ENCODE data around the gene TRO.

DNA sequence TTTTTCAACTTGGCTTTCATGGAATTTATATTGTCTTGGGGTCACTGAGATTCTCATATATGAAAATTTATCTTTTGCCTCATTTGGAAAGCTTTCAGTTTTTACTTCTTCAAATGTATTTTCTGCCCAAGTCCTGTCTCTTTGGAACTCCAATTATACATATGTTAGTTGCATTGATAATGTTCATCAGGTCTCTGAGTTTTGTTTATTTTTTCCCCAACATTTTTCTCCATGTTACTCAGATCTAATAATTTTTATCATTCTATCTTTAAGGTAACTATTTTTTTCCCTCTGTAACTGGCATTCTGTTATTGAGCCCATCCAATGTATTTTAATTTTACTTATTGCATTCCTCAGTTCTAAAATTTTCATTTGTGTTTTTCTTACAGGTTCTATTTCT, 10.7 kb upstream of the TRO start:
- TF ChIP-seq ZNF384 (IDR thresholded peaks at IDR 0.05) (no peak), FOXK2 (IDR thresholded peaks at IDR 0.05) (no peak), FOXM1 (IDR thresholded peaks at IDR 0.05; ENCODE audit: borderline replicate concordance) (no peak), ARNT (IDR thresholded peaks at IDR 0.05) (no peak), LEF1 (IDR thresholded peaks at IDR 0.05; ENCODE audit: borderline replicate concordance) (no peak)
